Measurements from ENCODE around the gene TMEM88. TPM values are rescaled to one million over a fixed set of nuclear protein-coding genes. Genes with fewer than 3 reads are reported as not detected.

TMEM88 gene
- total and polyA plus RNA-seq, 2 donors (not counting 1 experiment from before 2014, with no cell fraction given) = 0.17 TPM; not detected in 1

- Histone ChIP-seq H3K27ac (ENCODE audit: insufficient read depth, low read length) (no peak overlapping the region), H3K4me3 (replicated peaks in 1 of 4; ENCODE audit: control extremely low read depth in 1 of 4, insufficient read depth in 1 of 4, low read depth in 3 of 4, low read length in 4 of 4) (no peak overlapping the region), H3K79me2 (ENCODE audit: control insufficient read depth, insufficient read depth, low read length) (peaks cover 23% of the 10 kb centered on the region), H3K27me3 (ENCODE audit: control insufficient read depth, insufficient read depth, low read length) (no peaks in the 10 kb centered on the region), H3K4me1 (ENCODE audit: control insufficient read depth, extremely low read depth, insufficient read depth, low read length) (peaks cover 10% of the 10 kb centered on the region), H3K4me2 (ENCODE audit: extremely low read depth, insufficient read depth, low read length) (no peak overlapping the region), H3K36me3 (ENCODE audit: control insufficient read depth, insufficient read depth, low read length) (peaks cover 47% of the 10 kb centered on the region), H3K9me3 (ENCODE audit: control insufficient read depth, insufficient read depth, low read depth, low read length) (no peaks in the 10 kb centered on the region), H3K9ac (ENCODE audit: insufficient read depth, low read length) (no peak overlapping the region), H2AFZ (ENCODE audit: low read length) (no peak overlapping the region), H4K20me1 (ENCODE audit: control insufficient read depth, extremely low read depth, insufficient read depth, low read length) (no peaks in the 10 kb centered on the region)
- no peak for DNase-seq (ENCODE audit: low read depth in 2 of 2)
- TF ChIP-seq, protein P1, sequence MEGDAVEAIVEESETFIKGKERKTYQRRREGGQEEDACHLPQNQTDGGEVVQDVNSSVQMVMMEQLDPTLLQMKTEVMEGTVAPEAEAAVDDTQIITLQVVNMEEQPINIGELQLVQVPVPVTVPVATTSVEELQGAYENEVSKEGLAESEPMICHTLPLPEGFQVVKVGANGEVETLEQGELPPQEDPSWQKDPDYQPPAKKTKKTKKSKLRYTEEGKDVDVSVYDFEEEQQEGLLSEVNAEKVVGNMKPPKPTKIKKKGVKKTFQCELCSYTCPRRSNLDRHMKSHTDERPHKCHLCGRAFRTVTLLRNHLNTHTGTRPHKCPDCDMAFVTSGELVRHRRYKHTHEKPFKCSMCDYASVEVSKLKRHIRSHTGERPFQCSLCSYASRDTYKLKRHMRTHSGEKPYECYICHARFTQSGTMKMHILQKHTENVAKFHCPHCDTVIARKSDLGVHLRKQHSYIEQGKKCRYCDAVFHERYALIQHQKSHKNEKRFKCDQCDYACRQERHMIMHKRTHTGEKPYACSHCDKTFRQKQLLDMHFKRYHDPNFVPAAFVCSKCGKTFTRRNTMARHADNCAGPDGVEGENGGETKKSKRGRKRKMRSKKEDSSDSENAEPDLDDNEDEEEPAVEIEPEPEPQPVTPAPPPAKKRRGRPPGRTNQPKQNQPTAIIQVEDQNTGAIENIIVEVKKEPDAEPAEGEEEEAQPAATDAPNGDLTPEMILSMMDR (conservative IDR thresholded peaks at IDR 0.05 in 1 of 2, IDR thresholded peaks at IDR 0.05 in 1 of 2; ENCODE audit: low read depth in 1 of 2, low read length in 2 of 2) = no peak
- no peak for TF ChIP-seq EZH2 (IDR thresholded peaks at IDR 0.05; ENCODE audit: low read length, missing control alignments)
Observed at GRCh38 chr17:7848131-7848579, 6.7 kb upstream of the TMEM88 start.

- Histone ChIP-seq H3K4me3 (replicated peaks in 1 of 4; ENCODE audit: control extremely low read depth in 1 of 4, insufficient read depth in 1 of 4, low read depth in 3 of 4, low read length in 4 of 4) (no peak overlapping the region), H3K79me2 (ENCODE audit: control insufficient read depth, insufficient read depth, low read length) (peaks cover 21% of the 10 kb centered on the region), H3K36me3 (ENCODE audit: control insufficient read depth, insufficient read depth, low read length) (peaks cover 48% of the 10 kb centered on the region), H3K27ac (ENCODE audit: insufficient read depth, low read length) (no peak overlapping the region), H3K4me1 (ENCODE audit: control insufficient read depth, extremely low read depth, insufficient read depth, low read length) (peaks cover 10% of the 10 kb centered on the region), H4K20me1 (ENCODE audit: control insufficient read depth, extremely low read depth, insufficient read depth, low read length) (no peaks in the 10 kb centered on the region), H3K4me2 (ENCODE audit: extremely low read depth, insufficient read depth, low read length) (no peak overlapping the region), H2AFZ (ENCODE audit: low read length) (no peak overlapping the region), H3K9ac (ENCODE audit: insufficient read depth, low read length) (no peak overlapping the region), H3K9me3 (ENCODE audit: control insufficient read depth, insufficient read depth, low read depth, low read length) (no peaks in the 10 kb centered on the region), H3K27me3 (ENCODE audit: control insufficient read depth, insufficient read depth, low read length) (no peaks in the 10 kb centered on the region)
- no peak for TF ChIP-seq EZH2 (IDR thresholded peaks at IDR 0.05; ENCODE audit: low read length, missing control alignments)
- TF ChIP-seq, protein P1 (conservative IDR thresholded peaks at IDR 0.05 in 1 of 2, IDR thresholded peaks at IDR 0.05 in 1 of 2; ENCODE audit: low read depth in 1 of 2, low read length in 2 of 2) = no peak
- no peak for DNase-seq (ENCODE audit: low read depth in 2 of 2)
Observed at GRCh38 chr17:7848739-7849129, 6.1 kb upstream of the TMEM88 start.

DNA sequence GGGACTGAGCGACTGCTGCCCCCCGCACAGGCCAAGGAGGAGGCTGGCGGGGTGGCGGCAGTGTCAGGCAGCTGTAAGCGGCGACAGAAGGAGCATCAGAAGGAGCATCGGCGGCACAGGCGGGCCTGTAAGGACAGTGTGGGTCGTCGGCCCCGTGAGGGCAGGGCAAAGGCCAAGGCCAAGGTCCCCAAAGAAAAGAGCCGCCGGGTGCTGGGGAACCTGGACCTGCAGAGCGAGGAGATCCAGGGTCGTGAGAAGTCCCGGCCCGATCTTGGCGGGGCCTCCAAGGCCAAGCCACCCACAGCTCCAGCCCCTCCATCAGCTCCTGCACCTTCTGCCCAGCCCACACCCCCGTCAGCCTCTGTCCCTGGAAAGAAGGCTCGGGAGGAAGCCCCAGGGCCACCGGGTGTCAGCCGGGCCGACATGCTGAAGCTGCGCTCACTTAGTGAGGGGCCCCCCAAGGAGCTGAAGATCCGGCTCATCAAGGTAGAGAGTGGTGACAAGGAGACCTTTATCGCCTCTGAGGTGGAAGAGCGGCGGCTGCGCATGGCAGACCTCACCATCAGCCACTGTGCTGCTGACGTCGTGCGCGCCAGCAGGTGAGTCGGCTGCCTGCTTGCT lies 5.6 kb upstream of the TMEM88 start:
- Histone ChIP-seq H3K4me2 (ENCODE audit: extremely low read depth, insufficient read depth, low read length) (no peak overlapping the region), H3K27ac (ENCODE audit: insufficient read depth, low read length) (no peak overlapping the region), H3K27me3 (ENCODE audit: control insufficient read depth, insufficient read depth, low read length) (no peaks in the 10 kb centered on the region), H3K36me3 (ENCODE audit: control insufficient read depth, insufficient read depth, low read length) (peaks cover 48% of the 10 kb centered on the region), H3K9me3 (ENCODE audit: control insufficient read depth, insufficient read depth, low read depth, low read length) (no peaks in the 10 kb centered on the region), H3K4me1 (ENCODE audit: control insufficient read depth, extremely low read depth, insufficient read depth, low read length) (peaks cover 10% of the 10 kb centered on the region), H3K9ac (ENCODE audit: insufficient read depth, low read length) (no peak overlapping the region), H3K79me2 (ENCODE audit: control insufficient read depth, insufficient read depth, low read length) (peaks cover 18% of the 10 kb centered on the region), H2AFZ (ENCODE audit: low read length) (no peak overlapping the region), H4K20me1 (ENCODE audit: control insufficient read depth, extremely low read depth, insufficient read depth, low read length) (no peaks in the 10 kb centered on the region), H3K4me3 (replicated peaks in 1 of 4; ENCODE audit: control extremely low read depth in 1 of 4, insufficient read depth in 1 of 4, low read depth in 3 of 4, low read length in 4 of 4) (no peak overlapping the region)
- no peak for TF ChIP-seq EZH2 (IDR thresholded peaks at IDR 0.05; ENCODE audit: low read length, missing control alignments)
- TF ChIP-seq, protein P1 (conservative IDR thresholded peaks at IDR 0.05 in 1 of 2, IDR thresholded peaks at IDR 0.05 in 1 of 2; ENCODE audit: low read depth in 1 of 2, low read length in 2 of 2) = no peak
- DNase-seq (ENCODE audit: low read depth in 2 of 2) = no peak

Data from fibroblast of lung (primary cell).